Prostate gland (tissue), 2 donors: ENCODE results near the gene RAD23B. TPM values are rescaled to one million over a fixed set of nuclear protein-coding genes. Genes with fewer than 3 reads are reported as not detected.

ENCODE experiments used
- DNase-seq: peaks from one replicate; pipeline ENCODE4 v3.0.0-alpha.2; 2019; ENCODE audit warnings: low spot score
- H3K27ac ChIP-seq, 2 donors: fragments of 200-600 bp; sonication (generic); 2 replicates each; pipeline ENCODE4 v1.5.1; 2017 to 2019
- H3K27me3 ChIP-seq: fragments of 200-600 bp; sonication (generic); replicated peaks from 2 replicates; pipeline ENCODE4 v1.5.1; 2019; ENCODE audit not compliant: insufficient read depth
- H3K36me3 ChIP-seq, 2 donors: fragments of 200-600 bp; sonication (generic); 1 replicate in 1 of 2; 2 replicates in 1 of 2; pipeline versions ENCODE4 v1.5.1 to v1.8.1; 2017 to 2019
- H3K4me1 ChIP-seq: fragments of 200-600 bp; sonication (generic); replicated peaks from 2 replicates; pipeline ENCODE4 v1.5.1; 2019
- H3K4me3 ChIP-seq, 2 donors: fragments of 200-600 bp; sonication (generic); 2 replicates each; pipeline ENCODE4 v1.5.1; 2017 to 2019
- H3K9me3 ChIP-seq: fragments of 200-600 bp; sonication (generic); 2 replicates; pipeline ENCODE4 v1.5.1; 2017
- CTCF ChIP-seq, 4 experiments: fragments of 200-600 bp in 2 of 4; fragments of 450-650 bp in 2 of 4; sonication (generic) in 2 of 4; IDR thresholded peaks; 1 replicate in 3 of 4; 2 replicates in 1 of 4; pipeline ENCODE4 v1.5.1; 2016 to 2019; ENCODE audit warnings: antibody characterized with exemption in 4 of 4, mild to moderate bottlenecking in 2 of 4, moderate library complexity in 2 of 4
- POLR2A ChIP-seq: fragments of 450-650 bp; IDR thresholded peaks from one replicate; pipeline ENCODE4 v1.6.1; 2016; ENCODE audit warnings: antibody characterized with exemption, mild to moderate bottlenecking
- POLR2AphosphoS5 ChIP-seq: sonication (generic); formaldehyde crosslinking; IDR thresholded peaks from one replicate; pipeline ENCODE4 v1.6.1; 2017; ENCODE audit warnings: antibody characterized with exemption
- WGBS: methylation state at CpG from one replicate; pipeline ENCODE4 v1.1.5; 2018; 5-methylcytosine and 5-hydroxymethylcytosine counted together
- intact Hi-C: fragments of 100-400 bp; cut with DNase I; formaldehyde crosslinking; loops from one replicate; pipeline ENCODE4 v1.14.2; 2022
- total RNA-seq, 2 donors: library from RNA; depleted of rRNA; stranded (reverse); fragments of >200 nt; gene quantifications; one replicate each; pipeline ENCODE4 v1.1.0, GENCODE V29; 2016

Gene RAD23B
- total RNA-seq, 2 donors from 2014 or later, result 92.3 to 111 TPM

GRCh38 chr9:107335331-107335730 is 52.3 kb downstream of the RAD23B start:
- Histone ChIP-seq H3K4me3 (no peak overlapping the region), H3K36me3 (peaks cover 4% of the 10 kb centered on the region in 2 donors), H3K27me3 (no peaks in the 10 kb centered on the region), H3K27ac (no peak overlapping the region), H3K4me1 (peaks cover 6% of the 10 kb centered on the region), H3K9me3 (no peaks in the 10 kb centered on the region)
- intact Hi-C loops, result no loop called here
- TF ChIP-seq POLR2AphosphoS5 (no peak), POLR2A (no peak), CTCF (IDR thresholded peaks at IDR 0.05) (no peak)
- WGBS, result 86% methylated on average over 3 of the region's 3 CpGs
- no peak for DNase-seq

- WGBS, result 46% methylated on average over 6 of the region's 6 CpGs
- Histone ChIP-seq H3K4me3 (no peak overlapping the region), H3K9me3 (no peaks in the 10 kb centered on the region), H3K36me3 (peaks cover 4% of the 10 kb centered on the region in 2 donors), H3K27ac (peak overlapping the region; percentile 56 to 63), H3K27me3 (no peaks in the 10 kb centered on the region), H3K4me1 (peaks cover 6% of the 10 kb centered on the region)
- DNase-seq, result peak; percentile 93
- intact Hi-C loops, result no loop called here
- peak in 1 of 4 experiments; percentile 19 for TF ChIP-seq CTCF (IDR thresholded peaks at IDR 0.05)
- peak; percentile 86 for TF ChIP-seq POLR2AphosphoS5
- TF ChIP-seq POLR2A, result no peak
Measured at GRCh38 chr9:107336718-107337360, 53.8 kb downstream of the RAD23B start.

- no peak overlapping the region for H3K4me3 ChIP-seq
- TF ChIP-seq POLR2AphosphoS5 (peak; percentile 13), POLR2A (no peak), CTCF (IDR thresholded peaks at IDR 0.05) (no peak)
- intact Hi-C loops, result no loop called here
- H3K27ac ChIP-seq, result peak overlapping the region; percentile 49 to 63
- H3K36me3 ChIP-seq, result peaks cover under 1 to 4% of the 10 kb centered on the region in 2 donors
- no peaks in the 10 kb centered on the region for H3K27me3 ChIP-seq
- 35% methylated on average over 16 of the region's 16 CpGs for WGBS
- peaks cover 6% of the 10 kb centered on the region for H3K4me1 ChIP-seq
- peak; percentile 38 for DNase-seq
- no peaks in the 10 kb centered on the region for H3K9me3 ChIP-seq
Measured at GRCh38 chr9:107337676-107338590, 54.9 kb downstream of the RAD23B start.

GRCh38 chr9:107338911-107339659 is 56.0 kb downstream of the RAD23B start:
- Histone ChIP-seq H3K27ac (peak overlapping the region; percentile 49 to 63), H3K9me3 (no peaks in the 10 kb centered on the region), H3K4me3 (no peak overlapping the region), H3K36me3 (peaks cover 0 to 4% of the 10 kb centered on the region in 2 donors), H3K4me1 (peaks cover 6% of the 10 kb centered on the region), H3K27me3 (no peaks in the 10 kb centered on the region)
- intact Hi-C loops, result no loop called here
- 97% methylated on average over 7 of the region's 7 CpGs for WGBS
- no peak for DNase-seq
- no peak for TF ChIP-seq CTCF (IDR thresholded peaks at IDR 0.05)
- no peak for TF ChIP-seq POLR2AphosphoS5
- TF ChIP-seq POLR2A, result no peak
